A549 (cell line): ENCODE data around the gene S100A10.

Source experiments
- CEBPB ChIP-seq, 2 experiments: fragments of >200 bp in 1 of 2; sonication (Bioruptor Twin) in 1 of 2; formaldehyde crosslinking in 1 of 2; IDR thresholded peaks; 2 replicates each; pipeline ENCODE4 v1.6.1; 2012 to 2016
- EP300 ChIP-seq, 2 experiments: fragments of >200 bp; sonication (Bioruptor Twin); formaldehyde crosslinking; IDR thresholded peaks; 2 replicates in 1 of 2; 3 replicates in 1 of 2; pipeline ENCODE4 v1.6.1; 2016 to 2017
- POLR2A ChIP-seq: IDR thresholded peaks from 2 replicates; pipeline ENCODE4 v1.6.1; 2012; ENCODE audit warnings: mild to moderate bottlenecking, low read length
- TP53 ChIP-seq: fragments of 250-450 bp; sonication (Bioruptor Pico); IDR thresholded peaks from 2 replicates; pipeline ENCODE4 v1.5.0; 2021; ENCODE audit warnings: mild to moderate bottlenecking, moderate library complexity
- TF ChIP-seq, protein P1 (sequence below): fragments of >200 bp; sonication (Bioruptor Twin); formaldehyde crosslinking; IDR thresholded peaks from 3 replicates; pipeline ENCODE4 v1.5.1; 2016
- TF ChIP-seq, protein P2 (sequence below): IDR thresholded peaks from 2 replicates; pipeline ENCODE4 v1.6.1; 2012

DNA sequence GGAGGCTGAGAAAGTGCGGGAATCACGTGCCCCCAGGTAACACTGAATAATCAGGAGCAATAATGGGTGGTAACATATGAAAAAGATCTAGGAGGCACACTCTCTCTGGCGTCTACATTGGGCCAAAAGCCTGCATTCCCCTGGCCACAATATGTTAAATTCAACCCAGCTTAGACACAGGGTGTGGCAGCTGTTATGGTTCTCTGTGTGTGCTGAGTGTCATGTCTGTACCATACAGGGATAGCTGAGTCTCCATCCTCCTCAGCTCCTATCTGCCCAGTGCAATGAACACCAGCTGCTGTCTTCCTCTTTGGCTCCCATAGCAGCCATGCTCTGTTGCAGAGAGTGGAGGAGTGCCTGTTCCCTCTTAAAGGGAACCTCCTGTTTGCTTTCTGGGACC lies 28.8 kb upstream of the S100A10 start:
- TF ChIP-seq CEBPB (IDR thresholded peaks at IDR 0.05), result no peak
- TF ChIP-seq TP53 (CRISPR knock-in tag), result no peak
- no peak for TF ChIP-seq EP300 (IDR thresholded peaks at IDR 0.05)
- TF ChIP-seq, protein P1, sequence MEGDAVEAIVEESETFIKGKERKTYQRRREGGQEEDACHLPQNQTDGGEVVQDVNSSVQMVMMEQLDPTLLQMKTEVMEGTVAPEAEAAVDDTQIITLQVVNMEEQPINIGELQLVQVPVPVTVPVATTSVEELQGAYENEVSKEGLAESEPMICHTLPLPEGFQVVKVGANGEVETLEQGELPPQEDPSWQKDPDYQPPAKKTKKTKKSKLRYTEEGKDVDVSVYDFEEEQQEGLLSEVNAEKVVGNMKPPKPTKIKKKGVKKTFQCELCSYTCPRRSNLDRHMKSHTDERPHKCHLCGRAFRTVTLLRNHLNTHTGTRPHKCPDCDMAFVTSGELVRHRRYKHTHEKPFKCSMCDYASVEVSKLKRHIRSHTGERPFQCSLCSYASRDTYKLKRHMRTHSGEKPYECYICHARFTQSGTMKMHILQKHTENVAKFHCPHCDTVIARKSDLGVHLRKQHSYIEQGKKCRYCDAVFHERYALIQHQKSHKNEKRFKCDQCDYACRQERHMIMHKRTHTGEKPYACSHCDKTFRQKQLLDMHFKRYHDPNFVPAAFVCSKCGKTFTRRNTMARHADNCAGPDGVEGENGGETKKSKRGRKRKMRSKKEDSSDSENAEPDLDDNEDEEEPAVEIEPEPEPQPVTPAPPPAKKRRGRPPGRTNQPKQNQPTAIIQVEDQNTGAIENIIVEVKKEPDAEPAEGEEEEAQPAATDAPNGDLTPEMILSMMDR, result no peak
- TF ChIP-seq, protein P2, sequence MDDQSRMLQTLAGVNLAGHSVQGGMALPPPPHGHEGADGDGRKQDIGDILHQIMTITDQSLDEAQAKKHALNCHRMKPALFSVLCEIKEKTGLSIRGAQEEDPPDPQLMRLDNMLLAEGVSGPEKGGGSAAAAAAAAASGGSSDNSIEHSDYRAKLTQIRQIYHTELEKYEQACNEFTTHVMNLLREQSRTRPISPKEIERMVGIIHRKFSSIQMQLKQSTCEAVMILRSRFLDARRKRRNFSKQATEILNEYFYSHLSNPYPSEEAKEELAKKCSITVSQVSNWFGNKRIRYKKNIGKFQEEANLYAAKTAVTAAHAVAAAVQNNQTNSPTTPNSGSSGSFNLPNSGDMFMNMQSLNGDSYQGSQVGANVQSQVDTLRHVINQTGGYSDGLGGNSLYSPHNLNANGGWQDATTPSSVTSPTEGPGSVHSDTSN, result no peak
- no peak for TF ChIP-seq POLR2A
